Upper lobe of left lung (tissue), 4 donors: ENCODE results near the gene ADAMTSL5.

ENCODE experiments used
- CTCF ChIP-seq, 6 experiments: fragments of 450-650 bp in 4 of 6; fragments of 200-600 bp in 2 of 6; sonication (generic) in 2 of 6; IDR thresholded peaks; one replicate each; pipeline ENCODE4 v1.5.1; 2016 to 2019; ENCODE audit warnings: antibody characterized with exemption in 6 of 6
- POLR2A ChIP-seq, 4 donors: fragments of 450-650 bp; IDR thresholded peaks; one replicate each; pipeline ENCODE4 v1.5.1; 2016 to 2017; ENCODE audit warnings: antibody characterized with exemption in 4 of 4, mild to moderate bottlenecking in 2 of 4
- POLR2AphosphoS5 ChIP-seq, 2 donors: sonication (generic); formaldehyde crosslinking; IDR thresholded peaks; one replicate each; pipeline ENCODE4 v1.5.1; 2017; ENCODE audit warnings: antibody characterized with exemption in 2 of 2

- TF ChIP-seq POLR2A (IDR thresholded peaks at IDR 0.05) (no peak), CTCF (IDR thresholded peaks at IDR 0.05) (no peak), POLR2AphosphoS5 (IDR thresholded peaks at IDR 0.05) (no peak)
These were observed 7.8 kb downstream of the ADAMTSL5 start for GRCh38 chr19:1505012-1505411.
